Keratinocyte (primary cell): Measurements from ENCODE around the gene UBE2E3.

ENCODE experiments used
- EZH2 ChIP-seq: IDR thresholded peaks from one replicate; pipeline ENCODE4 v1.6.1; 2012; ENCODE audit warnings: inconsistent platforms, mild to moderate bottlenecking, low read length, moderate library complexity
- TF ChIP-seq, protein P1 (sequence below), 3 experiments: IDR thresholded peaks in 1 of 3; conservative IDR thresholded peaks in 1 of 3; optimal IDR thresholded peaks in 1 of 3; 2 replicates in 2 of 3; 3 replicates in 1 of 3; pipeline versions ENCODE3 to v1.5.1; 2011; ENCODE audit warnings: low read length in 3 of 3, mild to moderate bottlenecking in 3 of 3, moderate library complexity in 2 of 3, control low read depth in 1 of 3, inconsistent platforms in 1 of 3; ENCODE audit not compliant: insufficient read depth in 2 of 3; ENCODE audit errors: extremely low read depth in 1 of 3

DNA sequence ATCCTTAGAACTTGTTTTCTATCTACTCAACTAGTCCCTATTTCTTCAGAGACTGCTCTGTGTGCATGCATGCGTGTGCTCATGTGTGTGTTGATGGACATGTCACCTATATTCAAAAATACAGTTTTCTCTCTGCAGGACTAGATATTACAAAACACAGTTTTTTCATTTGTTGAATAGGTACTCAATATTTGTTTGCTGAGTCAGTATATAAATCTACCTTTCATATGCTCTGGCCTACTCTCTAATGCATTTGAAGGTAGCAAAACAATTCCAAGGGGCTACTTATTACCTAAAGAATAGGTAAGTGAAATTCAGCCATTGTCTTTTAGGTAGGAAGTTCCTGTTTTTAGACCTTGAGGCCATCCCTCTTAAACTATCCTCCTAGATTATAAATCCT, 8.6 kb upstream of the UBE2E3 start:
- TF ChIP-seq, protein P1, sequence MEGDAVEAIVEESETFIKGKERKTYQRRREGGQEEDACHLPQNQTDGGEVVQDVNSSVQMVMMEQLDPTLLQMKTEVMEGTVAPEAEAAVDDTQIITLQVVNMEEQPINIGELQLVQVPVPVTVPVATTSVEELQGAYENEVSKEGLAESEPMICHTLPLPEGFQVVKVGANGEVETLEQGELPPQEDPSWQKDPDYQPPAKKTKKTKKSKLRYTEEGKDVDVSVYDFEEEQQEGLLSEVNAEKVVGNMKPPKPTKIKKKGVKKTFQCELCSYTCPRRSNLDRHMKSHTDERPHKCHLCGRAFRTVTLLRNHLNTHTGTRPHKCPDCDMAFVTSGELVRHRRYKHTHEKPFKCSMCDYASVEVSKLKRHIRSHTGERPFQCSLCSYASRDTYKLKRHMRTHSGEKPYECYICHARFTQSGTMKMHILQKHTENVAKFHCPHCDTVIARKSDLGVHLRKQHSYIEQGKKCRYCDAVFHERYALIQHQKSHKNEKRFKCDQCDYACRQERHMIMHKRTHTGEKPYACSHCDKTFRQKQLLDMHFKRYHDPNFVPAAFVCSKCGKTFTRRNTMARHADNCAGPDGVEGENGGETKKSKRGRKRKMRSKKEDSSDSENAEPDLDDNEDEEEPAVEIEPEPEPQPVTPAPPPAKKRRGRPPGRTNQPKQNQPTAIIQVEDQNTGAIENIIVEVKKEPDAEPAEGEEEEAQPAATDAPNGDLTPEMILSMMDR (optimal IDR thresholded peaks at IDR 0.05 in 1 of 3, IDR thresholded peaks at IDR 0.05 in 1 of 3, conservative IDR thresholded peaks at IDR 0.05 in 1 of 3; ENCODE audit: extremely low read depth in 1 of 3, insufficient read depth in 2 of 3, low read length in 3 of 3): no peak
- TF ChIP-seq EZH2: no peak
